Esophagus squamous epithelium (tissue), 4 donors: Measurements from ENCODE around the gene BPNT1.

Experiments
- CTCF ChIP-seq, 6 experiments: fragments of 450-650 bp in 4 of 6; fragments of 200-600 bp in 2 of 6; sonication (generic) in 2 of 6; IDR thresholded peaks; one replicate each; pipeline ENCODE4 v1.5.1; 2016 to 2019; ENCODE audit warnings: antibody characterized with exemption in 6 of 6, mild to moderate bottlenecking in 4 of 6, moderate library complexity in 4 of 6
- POLR2A ChIP-seq, 4 donors: fragments of 450-650 bp; IDR thresholded peaks; one replicate each; pipeline ENCODE4 v1.6.1; 2017; ENCODE audit warnings: antibody characterized with exemption in 4 of 4, mild to moderate bottlenecking in 4 of 4, moderate library complexity in 3 of 4

- TF ChIP-seq CTCF (IDR thresholded peaks at IDR 0.05) (no peak), POLR2A (IDR thresholded peaks at IDR 0.05) (no peak)
Measured at GRCh38 chr1:220124542-220124941, 35.0 kb upstream of the BPNT1 start.
